PC-3 (cell line): ENCODE measurements around the gene MEGF9. TPM values are rescaled to one million over a fixed set of nuclear protein-coding genes. Genes with fewer than 3 reads are reported as not detected.

Experiments used
- ATAC-seq: fragments of 200-7000 bp; cut with Tn5 transposase; 2 replicates; pipeline ENCODE4 v1.9.1; 2020; ENCODE audit warnings: mild to moderate bottlenecking, moderate library complexity
- BruUV-seq: library from RNA; stranded (reverse); fragments of 400-500 nt; replicated peaks from 2 replicates; lab custom pipeline; 2021; lab: Mats Ljungman, UMichigan
- CTCF ChIA-PET: fragments of 300-600 bp; sonication (Branson Sonifier 250); formaldehyde crosslinking; loops from one replicate; lab custom pipeline; 2022; ENCODE audit warnings: antibody characterized with exemption; lab: Charles Lee
- POLR2A ChIA-PET: fragments of 300-600 bp; sonication (Branson Sonifier 250); formaldehyde crosslinking; loops from one replicate; lab custom pipeline; 2022; ENCODE audit warnings: antibody characterized with exemption; ENCODE audit not compliant: unreplicated experiment; lab: Charles Lee
- DNase-seq: peaks from one replicate; pipeline ENCODE4 v3.0.0-alpha.2; 2015
- H2AFZ ChIP-seq: fragments of 300-600 bp; sonication (generic); 2 replicates; pipeline ENCODE4 v1.6.0; 2016; ENCODE audit warnings: antibody characterized with exemption, low read length
- H3F3A ChIP-seq: fragments of 300-600 bp; sonication (generic); one replicate; pipeline ENCODE4 v1.6.0; 2017; ENCODE audit warnings: antibody characterized with exemption, low read length, control low read depth, mild to moderate bottlenecking; ENCODE audit not compliant: unreplicated experiment
- H3K27ac ChIP-seq: fragments of 300-600 bp; sonication (generic); 2 replicates; pipeline ENCODE4 v1.5.1; 2016; ENCODE audit warnings: mild to moderate bottlenecking, low read length
- H3K27me3 ChIP-seq: fragments of 300-600 bp; sonication (generic); 2 replicates; pipeline ENCODE4 v1.6.1; 2016; ENCODE audit warnings: low read length, mixed read lengths
- H3K36me3 ChIP-seq: fragments of 300-600 bp; sonication (generic); 2 replicates; pipeline ENCODE4 v1.6.1; 2016; ENCODE audit warnings: low read depth, mixed run types, low read length, mixed read lengths
- H3K4me1 ChIP-seq: fragments of 300-600 bp; sonication (generic); 2 replicates; pipeline ENCODE4 v1.5.1; 2016; ENCODE audit warnings: low read length; ENCODE audit not compliant: insufficient read depth
- H3K4me2 ChIP-seq: fragments of 300-600 bp; sonication (generic); 2 replicates; pipeline ENCODE4 v1.6.0; 2016; ENCODE audit warnings: low read length
- H3K4me3 ChIP-seq: fragments of 300-600 bp; sonication (generic); 2 replicates; pipeline ENCODE4 v1.5.1; 2016; ENCODE audit warnings: mild to moderate bottlenecking, low read length, mixed read lengths
- H3K79me2 ChIP-seq: fragments of 300-600 bp; sonication (generic); 2 replicates; pipeline ENCODE4 v1.6.1; 2017; ENCODE audit warnings: low read length, mixed read lengths
- H3K9ac ChIP-seq: fragments of 300-600 bp; sonication (generic); 2 replicates; pipeline ENCODE4 v1.6.0; 2016; ENCODE audit warnings: mild to moderate bottlenecking, low read length
- H3K9me2 ChIP-seq: fragments of 300-600 bp; sonication (generic); replicated peaks from 2 replicates; pipeline ENCODE4 v1.6.1; 2016; ENCODE audit warnings: mixed run types, low read length, mixed read lengths
- H3K9me3 ChIP-seq: fragments of 300-600 bp; sonication (generic); 2 replicates; pipeline ENCODE4 v1.6.1; 2016; ENCODE audit warnings: low read length, mixed read lengths
- H4K20me1 ChIP-seq: fragments of 300-600 bp; sonication (generic); 2 replicates; pipeline ENCODE4 v1.6.1; 2016; ENCODE audit warnings: low read length, mixed read lengths
- CTCF ChIP-seq: fragments of 300-600 bp; sonication (generic); conservative IDR thresholded peaks from 2 replicates; pipeline ENCODE4 v1.5.1; 2017; ENCODE audit warnings: antibody characterized with exemption, low read depth, mild to moderate bottlenecking, low read length
- EZH2 ChIP-seq: fragments of 300-600 bp; sonication (generic); IDR thresholded peaks from one replicate; pipeline ENCODE4 v1.6.1; 2017; ENCODE audit warnings: antibody characterized with exemption, mild to moderate bottlenecking, low read length; ENCODE audit not compliant: unreplicated experiment
- EZH2phosphoT487 ChIP-seq: fragments of 300-600 bp; sonication (generic); IDR thresholded peaks from 2 replicates; pipeline ENCODE4 v1.6.1; 2018; ENCODE audit warnings: mild to moderate bottlenecking, antibody characterized with exemption, low read length, borderline replicate concordance
- intact Hi-C: fragments of 100-400 bp; cut with micrococcal nuclease; formaldehyde crosslinking; loops from 2 replicates; pipeline ENCODE4 v1.9.0; 2023
- total RNA-seq: library from RNA; depleted of rRNA; stranded (reverse); fragments of >200 nt; gene quantifications from 2 replicates; pipeline ENCODE4 v1.2.3, GENCODE V29; 2014

MEGF9 gene
- total RNA-seq, 1 experiment from 2014 or later: 2.6 TPM

- H3K36me3 ChIP-seq: no peaks in the 10 kb centered on the region
- H3K4me2 ChIP-seq: no peak overlapping the region
- no peak overlapping the region for H2AFZ ChIP-seq
- no peak for ATAC-seq
- H3K9me3 ChIP-seq: no peaks in the 10 kb centered on the region
- intact Hi-C loops: no loop called here
- no peak overlapping the region for H3K27ac ChIP-seq
- no peak overlapping the region for H3K4me3 ChIP-seq
- POLR2A ChIA-PET: no interaction called here
- no peak for DNase-seq
- no peaks in the 10 kb centered on the region for H3K79me2 ChIP-seq
- no TSS peak for BruUV-seq
- H3K4me1 ChIP-seq: no peaks in the 10 kb centered on the region
- H4K20me1 ChIP-seq: no peaks in the 10 kb centered on the region
- H3F3A ChIP-seq: no peaks in the 10 kb centered on the region
- H3K9ac ChIP-seq: no peak overlapping the region
- TF ChIP-seq EZH2 (no peak), EZH2phosphoT487 (no peak)
- no peaks in the 10 kb centered on the region for H3K27me3 ChIP-seq
- H3K9me2 ChIP-seq: no peaks in the 10 kb centered on the region
- CTCF ChIA-PET: no interaction called here
These were observed 73.9 kb downstream of the MEGF9 start for GRCh38 chr9:120640380-120640779.

GRCh38 chr9:120637919-120638318 lies 76.4 kb downstream of the MEGF9 start:
- intact Hi-C loops: no loop called here
- TF ChIP-seq EZH2 (no peak), CTCF (no peak), EZH2phosphoT487 (no peak)

GRCh38 chr9:120636194-120636957 lies 77.9 kb downstream of the MEGF9 start:
- Histone ChIP-seq H3K9ac (no peak overlapping the region), H2AFZ (no peak overlapping the region), H3K4me3 (no peak overlapping the region), H3K27me3 (no peaks in the 10 kb centered on the region), H3K4me1 (no peaks in the 10 kb centered on the region), H3K36me3 (no peaks in the 10 kb centered on the region), H3K79me2 (no peaks in the 10 kb centered on the region), H3K4me2 (no peak overlapping the region), H3K9me2 (no peaks in the 10 kb centered on the region), H4K20me1 (no peaks in the 10 kb centered on the region), H3K9me3 (no peaks in the 10 kb centered on the region), H3K27ac (no peak overlapping the region), H3F3A (no peaks in the 10 kb centered on the region)
- ChIA-PET CTCF (no interaction called here), POLR2A (no interaction called here)
- TF ChIP-seq EZH2 (no peak), EZH2phosphoT487 (no peak), CTCF (no peak)
- BruUV-seq: no TSS peak
- no peak for DNase-seq
- intact Hi-C loops: no loop called here
- ATAC-seq: no peak

More at GRCh38 chr9:120637919-120638318, 76.4 kb downstream of the MEGF9 start:
- no TSS peak for BruUV-seq
- Histone ChIP-seq H2AFZ (no peak overlapping the region), H4K20me1 (no peaks in the 10 kb centered on the region), H3K36me3 (no peaks in the 10 kb centered on the region), H3K27ac (no peak overlapping the region), H3K9ac (no peak overlapping the region), H3K27me3 (no peaks in the 10 kb centered on the region), H3K4me2 (no peak overlapping the region), H3K9me2 (no peaks in the 10 kb centered on the region), H3K9me3 (no peaks in the 10 kb centered on the region), H3K79me2 (no peaks in the 10 kb centered on the region), H3K4me1 (no peaks in the 10 kb centered on the region), H3K4me3 (no peak overlapping the region), H3F3A (no peaks in the 10 kb centered on the region)
- ChIA-PET CTCF (no interaction called here), POLR2A (no interaction called here)
- ATAC-seq: no peak
- DNase-seq: no peak
